C4-2B (cell line): ENCODE data around the gene CXXC4.

Source experiments
- ZFX ChIP-seq: fragments of 450-650 bp; IDR thresholded peaks from 2 replicates; pipeline ENCODE4 v1.6.1; 2017
- TF ChIP-seq, protein P1 (sequence below): fragments of 450-650 bp; conservative IDR thresholded peaks from 2 replicates; pipeline ENCODE4 v1.5.1; 2017; ENCODE audit warnings: mild to moderate bottlenecking

DNA sequence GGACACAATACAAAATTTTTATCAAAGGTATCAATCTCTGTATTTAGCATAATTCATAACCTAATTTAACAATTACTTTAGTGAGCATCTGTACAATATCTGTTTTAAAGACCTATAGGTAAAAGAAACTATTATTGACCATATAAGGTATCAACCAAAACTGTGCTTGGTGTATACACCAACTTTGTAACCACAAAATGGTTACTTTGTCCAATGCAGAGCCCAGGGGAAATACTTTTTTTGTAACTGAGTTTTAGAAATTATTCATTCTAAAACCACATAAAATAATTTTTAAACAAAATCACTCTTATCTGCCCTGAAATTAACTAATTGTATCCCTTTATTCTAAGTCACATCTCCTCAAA lies 5.0 kb downstream of the CXXC4 start:
- TF ChIP-seq, protein P1, sequence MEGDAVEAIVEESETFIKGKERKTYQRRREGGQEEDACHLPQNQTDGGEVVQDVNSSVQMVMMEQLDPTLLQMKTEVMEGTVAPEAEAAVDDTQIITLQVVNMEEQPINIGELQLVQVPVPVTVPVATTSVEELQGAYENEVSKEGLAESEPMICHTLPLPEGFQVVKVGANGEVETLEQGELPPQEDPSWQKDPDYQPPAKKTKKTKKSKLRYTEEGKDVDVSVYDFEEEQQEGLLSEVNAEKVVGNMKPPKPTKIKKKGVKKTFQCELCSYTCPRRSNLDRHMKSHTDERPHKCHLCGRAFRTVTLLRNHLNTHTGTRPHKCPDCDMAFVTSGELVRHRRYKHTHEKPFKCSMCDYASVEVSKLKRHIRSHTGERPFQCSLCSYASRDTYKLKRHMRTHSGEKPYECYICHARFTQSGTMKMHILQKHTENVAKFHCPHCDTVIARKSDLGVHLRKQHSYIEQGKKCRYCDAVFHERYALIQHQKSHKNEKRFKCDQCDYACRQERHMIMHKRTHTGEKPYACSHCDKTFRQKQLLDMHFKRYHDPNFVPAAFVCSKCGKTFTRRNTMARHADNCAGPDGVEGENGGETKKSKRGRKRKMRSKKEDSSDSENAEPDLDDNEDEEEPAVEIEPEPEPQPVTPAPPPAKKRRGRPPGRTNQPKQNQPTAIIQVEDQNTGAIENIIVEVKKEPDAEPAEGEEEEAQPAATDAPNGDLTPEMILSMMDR: no peak
- TF ChIP-seq ZFX: no peak
